ENCODE measurements around the gene FGF18. TPM values are rescaled to one million over a fixed set of nuclear protein-coding genes. Genes with fewer than 3 reads are reported as not detected.

FGF18 gene
- polyA plus RNA-seq, 3 donors = not detected

DNA sequence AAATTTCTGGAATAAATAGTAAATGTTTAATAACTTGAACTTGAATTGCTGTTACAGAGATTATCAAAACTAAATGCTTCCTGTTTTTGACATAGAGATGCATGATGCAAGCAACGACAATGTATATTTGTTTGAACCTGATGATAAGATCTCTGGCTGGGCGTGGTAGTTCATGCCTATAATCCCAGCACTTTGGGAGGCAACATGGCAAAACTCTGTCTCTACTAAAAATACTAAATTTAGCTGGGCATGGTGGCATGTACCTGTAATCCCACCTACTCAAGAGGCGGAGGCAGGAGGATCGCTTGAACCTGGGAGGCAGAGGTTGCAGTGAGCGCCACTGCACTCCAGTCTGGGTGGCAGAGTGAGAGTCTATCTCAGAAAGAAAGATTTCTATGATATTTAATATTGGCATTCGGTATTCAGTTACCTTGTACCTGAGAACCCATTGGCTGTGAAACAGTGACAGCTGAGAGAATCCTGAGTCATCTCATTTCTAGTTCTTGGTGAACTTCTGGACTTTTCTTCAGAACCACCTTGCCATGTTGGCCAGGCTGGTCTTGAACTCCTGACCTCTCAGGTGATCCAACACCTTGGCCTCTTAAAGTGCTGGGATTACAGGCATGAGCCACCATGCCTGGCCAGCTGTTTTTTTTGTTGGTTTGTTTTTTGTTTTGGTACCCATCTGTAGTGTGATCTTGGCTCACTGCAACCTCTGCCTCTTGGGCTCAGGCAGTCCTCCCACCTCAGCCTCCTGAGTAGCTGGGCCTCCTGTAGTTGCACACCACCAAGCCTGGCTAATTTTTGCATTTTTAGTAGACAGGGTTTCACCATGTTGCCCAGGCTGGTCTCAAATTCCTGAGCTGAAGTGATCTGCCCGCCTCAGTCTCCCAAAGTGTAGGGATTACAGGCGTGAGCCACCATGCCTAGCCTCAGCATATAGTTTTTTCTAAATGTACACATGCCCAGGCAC, 10.0 kb upstream of the FGF18 start:
- Mint-ChIP-seq H3K9me3 (no peaks in the 10 kb centered on the region), H3K36me3 (peaks cover 75 to 89% of the 10 kb centered on the region in 2 donors), H3K27ac (peak overlapping the region in 1 of 7 donors; percentile 57), H3K27me3 (ENCODE audit: low read depth in 3 of 3) (no peaks in the 10 kb centered on the region), H3K4me3 (no peak overlapping the region), H3K4me1 (peaks cover 2% of the 10 kb centered on the region)
- Histone ChIP-seq H4K20me1 (ENCODE audit: insufficient read depth, low read length) (peaks cover 37% of the 10 kb centered on the region), H3K9me3 (replicated peaks in 1 of 2; ENCODE audit: control insufficient read depth in 1 of 2, insufficient read depth in 1 of 2, low read length in 2 of 2) (no peaks in the 10 kb centered on the region), H3K4me1 (ENCODE audit: control insufficient read depth in 1 of 2, insufficient read depth in 2 of 2, low read length in 2 of 2) (no peaks in the 10 kb centered on the region), H3K4me3 (replicated peaks in 1 of 3; ENCODE audit: low read depth in 2 of 3, low read length in 3 of 3) (no peak overlapping the region), H3K27ac (ENCODE audit: low read depth in 1 of 2, low read length in 2 of 2) (no peak overlapping the region), H3K36me3 (replicated peaks in 1 of 2; ENCODE audit: control insufficient read depth in 1 of 2, insufficient read depth in 2 of 2, low read length in 2 of 2) (peaks cover 66 to 94% of the 10 kb centered on the region in 2 donors), H3K4me2 (replicated peaks; ENCODE audit: extremely low read depth, low read length, poor library complexity, severe bottlenecking) (no peak overlapping the region), H3K27me3 (ENCODE audit: control insufficient read depth in 2 of 2, insufficient read depth in 2 of 2, low read length in 2 of 2) (no peaks in the 10 kb centered on the region), H3K79me2 (ENCODE audit: insufficient read depth, low read length) (peaks cover 12% of the 10 kb centered on the region), H2AFZ (ENCODE audit: insufficient read depth, low read depth, low read length, poor library complexity, severe bottlenecking) (no peak overlapping the region), H3K9ac (ENCODE audit: insufficient read depth, low read length, poor library complexity, severe bottlenecking) (no peak overlapping the region)
- WGBS (ENCODE audit: insufficient coverage) = 100% methylated on average over 2 of the region's 8 CpGs
- no peak for DNase-seq
- intact Hi-C loops (cut with micrococcal nuclease) = loop anchor here in 1 of 2 donors (10.0 kb wide), 1 partner anchor 635 kb away; no protein-coding TSS in a partner anchor
- no peak for TF ChIP-seq CTCF (IDR thresholded peaks at IDR 0.05)

GRCh38 chr5:171410181-171410580, 9.3 kb upstream of the FGF18 start:
- Histone ChIP-seq H3K9ac (ENCODE audit: insufficient read depth, low read length, poor library complexity, severe bottlenecking) (no peak overlapping the region), H3K4me2 (replicated peaks; ENCODE audit: extremely low read depth, low read length, poor library complexity, severe bottlenecking) (no peak overlapping the region), H3K79me2 (ENCODE audit: insufficient read depth, low read length) (peaks cover 10% of the 10 kb centered on the region), H3K9me3 (replicated peaks in 1 of 2; ENCODE audit: control insufficient read depth in 1 of 2, insufficient read depth in 1 of 2, low read length in 2 of 2) (no peaks in the 10 kb centered on the region), H3K4me1 (ENCODE audit: control insufficient read depth in 1 of 2, insufficient read depth in 2 of 2, low read length in 2 of 2) (no peaks in the 10 kb centered on the region), H3K4me3 (replicated peaks in 1 of 3; ENCODE audit: low read depth in 2 of 3, low read length in 3 of 3) (no peak overlapping the region), H4K20me1 (ENCODE audit: insufficient read depth, low read length) (peaks cover 37% of the 10 kb centered on the region), H3K36me3 (replicated peaks in 1 of 2; ENCODE audit: control insufficient read depth in 1 of 2, insufficient read depth in 2 of 2, low read length in 2 of 2) (peaks cover 61 to 90% of the 10 kb centered on the region in 2 donors), H3K27ac (ENCODE audit: low read depth in 1 of 2, low read length in 2 of 2) (no peak overlapping the region), H2AFZ (ENCODE audit: insufficient read depth, low read depth, low read length, poor library complexity, severe bottlenecking) (no peak overlapping the region), H3K27me3 (ENCODE audit: control insufficient read depth in 2 of 2, insufficient read depth in 2 of 2, low read length in 2 of 2) (no peaks in the 10 kb centered on the region)
- Mint-ChIP-seq H3K27ac (no peak overlapping the region), H3K9me3 (no peaks in the 10 kb centered on the region), H3K27me3 (ENCODE audit: low read depth in 3 of 3) (no peaks in the 10 kb centered on the region), H3K4me1 (peaks cover 2% of the 10 kb centered on the region), H3K36me3 (peaks cover 74 to 82% of the 10 kb centered on the region in 2 donors), H3K4me3 (no peak overlapping the region)
- no CpG with 5 or more reads among the region's 1 CpG for whole genome bisulfite sequencing (ENCODE audit: insufficient coverage)
- TF ChIP-seq CTCF (IDR thresholded peaks at IDR 0.05) = no peak
- no peak for DNase-seq
- intact Hi-C loops (cut with micrococcal nuclease) = loop anchor here in 1 of 2 donors (10.0 kb wide), 1 partner anchor 635 kb away; no protein-coding TSS in a partner anchor
